ENCODE measurements around the gene PAFAH1B2. TPM values are rescaled to one million over a fixed set of nuclear protein-coding genes. Genes with fewer than 3 reads are reported as not detected.

The PAFAH1B2 gene
- total and polyA plus RNA-seq, 2 donors (not counting 3 experiments of a cell fraction or from before 2014, with no cell fraction given): 34.2 to 128 TPM

DNA sequence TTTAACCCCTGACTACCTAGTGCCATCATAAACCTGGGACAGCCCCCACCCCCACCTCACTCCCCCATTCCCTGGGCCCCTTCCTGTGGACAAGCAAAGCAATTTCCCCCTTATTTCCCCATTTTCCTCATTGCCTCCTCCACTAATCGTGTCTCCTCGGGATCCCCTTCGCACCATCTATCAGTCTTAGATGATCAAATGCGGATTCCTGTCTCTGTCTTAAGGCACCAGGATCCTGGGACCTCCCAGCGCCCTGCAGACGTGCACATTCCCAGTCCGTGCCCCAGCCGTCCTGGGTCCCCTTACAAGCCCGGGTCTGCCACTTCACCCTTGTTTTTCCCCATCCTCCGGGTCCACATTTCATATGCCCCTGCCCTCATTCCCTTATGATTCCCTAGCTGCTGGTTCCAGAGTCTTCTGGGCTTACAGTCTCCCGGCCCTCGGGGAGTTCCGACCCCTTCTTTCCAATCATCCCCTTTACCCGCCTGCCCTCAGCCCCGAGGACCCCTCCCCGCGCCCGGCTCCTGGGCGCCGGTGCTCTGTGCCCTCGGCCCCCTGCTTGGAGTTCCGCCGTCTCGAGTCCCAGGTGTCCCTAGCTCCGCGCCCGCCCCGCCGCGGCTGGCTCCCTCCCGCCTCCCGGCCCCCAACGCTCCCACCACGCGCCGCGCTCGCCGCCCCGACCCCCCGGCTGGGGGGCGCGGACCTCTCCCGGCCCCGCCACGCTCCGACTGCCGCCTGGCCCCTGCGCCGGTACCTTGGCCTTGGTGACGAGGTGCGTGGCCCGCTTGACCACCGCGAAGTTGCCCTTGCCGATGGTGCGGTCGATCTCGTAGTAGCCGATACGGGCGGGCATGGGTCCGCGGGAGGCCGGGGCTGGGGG lies 46.5 kb upstream of the PAFAH1B2 start:
- H3K9me1 ChIP-seq (replicated peaks; ENCODE audit: control insufficient read depth, extremely low read depth, insufficient read depth, low read length): no peaks in the 10 kb centered on the region
- H3K9ac ChIP-seq (replicated peaks; ENCODE audit: extremely low read depth, insufficient read depth, low read length): peak overlapping the region; percentile 93
- dilution Hi-C loops (cut with MboI; ENCODE audit: extremely low pct_ligation_motif_present, low sequenced_read_pairs) (no loop called here), intact Hi-C loops (cut with micrococcal nuclease) (loop anchor here (1.0 to 5.0 kb wide), 5 partner anchors 25 to 306 kb away; partner anchors contain the start of gene APOA5)
- peaks cover 17% of the 10 kb centered on the region for H3K4me1 ChIP-seq (ENCODE audit: control insufficient read depth, extremely low read depth, insufficient read depth, low read length)
- H3K4me3 ChIP-seq (replicated peaks in 1 of 3; ENCODE audit: insufficient read depth in 1 of 3, low read depth in 1 of 3, low read length in 3 of 3): peak overlapping the region; percentile 67 to 82 (median 74)
- H3K4me2 ChIP-seq (ENCODE audit: insufficient read depth, low read length): peak overlapping the region; percentile 72
- H3K27ac ChIP-seq (ENCODE audit: insufficient read depth, low read depth, low read length): peak overlapping the region; percentile 58
- no peaks in the 10 kb centered on the region for H3K9me3 ChIP-seq (replicated peaks; ENCODE audit: control insufficient read depth, insufficient read depth, low read length)
- H3K36me3 ChIP-seq (ENCODE audit: control insufficient read depth in 2 of 2, extremely low read depth in 1 of 2, insufficient read depth in 2 of 2, low read length in 2 of 2): no peaks in the 10 kb centered on the region
- BruUV-seq (replicated peaks): no TSS peak
- H3K27me3 ChIP-seq (ENCODE audit: control insufficient read depth in 2 of 2, insufficient read depth in 2 of 2, low read length in 2 of 2): no peaks in the 10 kb centered on the region
- DNase-seq (ENCODE audit: low read depth, low spot score): peak; percentile 42
- peaks cover 16% of the 10 kb centered on the region for H3K79me2 ChIP-seq (ENCODE audit: control insufficient read depth, insufficient read depth, low read length)
- peak overlapping the region; percentile 66 for H2AFZ ChIP-seq (ENCODE audit: low read depth, low read length)
- CTCF ChIA-PET: interaction anchor here (0.6 to 4.8 kb wide), 14 partner anchors 8 to 307 kb away, joined by 3 to 38 read pairs (median 3); partner anchors contain the start of genes APOA5 and PAFAH1B2
- FAIRE-seq: no peak
- POLR2A ChIA-PET: interaction anchor here (0.6 to 0.9 kb wide), 5 partner anchors 38 to 310 kb away, joined by 3 to 6 read pairs (median 3); partner anchors contain the start of gene ZPR1
- H4K20me1 ChIP-seq (replicated peaks; ENCODE audit: control insufficient read depth, extremely low read depth, insufficient read depth, low read length): no peaks in the 10 kb centered on the region
- no peak for TF ChIP-seq POLR2A (IDR thresholded peaks at IDR 0.05; ENCODE audit: low read depth, low read length)
- no peak for TF ChIP-seq MYC (IDR thresholded peaks at IDR 0.05; ENCODE audit: low read depth, low read length)
- TF ChIP-seq, protein P1, sequence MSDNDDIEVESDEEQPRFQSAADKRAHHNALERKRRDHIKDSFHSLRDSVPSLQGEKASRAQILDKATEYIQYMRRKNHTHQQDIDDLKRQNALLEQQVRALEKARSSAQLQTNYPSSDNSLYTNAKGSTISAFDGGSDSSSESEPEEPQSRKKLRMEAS (IDR thresholded peaks at IDR 0.05; ENCODE audit: insufficient read depth, insufficient read length): no peak
- TF ChIP-seq, protein P2, sequence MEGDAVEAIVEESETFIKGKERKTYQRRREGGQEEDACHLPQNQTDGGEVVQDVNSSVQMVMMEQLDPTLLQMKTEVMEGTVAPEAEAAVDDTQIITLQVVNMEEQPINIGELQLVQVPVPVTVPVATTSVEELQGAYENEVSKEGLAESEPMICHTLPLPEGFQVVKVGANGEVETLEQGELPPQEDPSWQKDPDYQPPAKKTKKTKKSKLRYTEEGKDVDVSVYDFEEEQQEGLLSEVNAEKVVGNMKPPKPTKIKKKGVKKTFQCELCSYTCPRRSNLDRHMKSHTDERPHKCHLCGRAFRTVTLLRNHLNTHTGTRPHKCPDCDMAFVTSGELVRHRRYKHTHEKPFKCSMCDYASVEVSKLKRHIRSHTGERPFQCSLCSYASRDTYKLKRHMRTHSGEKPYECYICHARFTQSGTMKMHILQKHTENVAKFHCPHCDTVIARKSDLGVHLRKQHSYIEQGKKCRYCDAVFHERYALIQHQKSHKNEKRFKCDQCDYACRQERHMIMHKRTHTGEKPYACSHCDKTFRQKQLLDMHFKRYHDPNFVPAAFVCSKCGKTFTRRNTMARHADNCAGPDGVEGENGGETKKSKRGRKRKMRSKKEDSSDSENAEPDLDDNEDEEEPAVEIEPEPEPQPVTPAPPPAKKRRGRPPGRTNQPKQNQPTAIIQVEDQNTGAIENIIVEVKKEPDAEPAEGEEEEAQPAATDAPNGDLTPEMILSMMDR (IDR thresholded peaks at IDR 0.05; ENCODE audit: extremely low read depth in 1 of 2, insufficient read depth in 1 of 2, low read depth in 1 of 2, low read length in 2 of 2): no peak
- no peak for TF ChIP-seq GATA2 (IDR thresholded peaks at IDR 0.05; ENCODE audit: insufficient read depth, insufficient read length, low read depth, low read length)
- TF ChIP-seq EZH2 (IDR thresholded peaks at IDR 0.05; ENCODE audit: borderline replicate concordance, low read depth, low read length, severe bottlenecking): no peak
- TF ChIP-seq FOS (IDR thresholded peaks at IDR 0.05; ENCODE audit: borderline replicate concordance, insufficient read depth, low read length): no peak
- TF ChIP-seq JUN (IDR thresholded peaks at IDR 0.05; ENCODE audit: borderline replicate concordance, insufficient read depth, insufficient read length, low read depth): no peak
- TF ChIP-seq POLR2AphosphoS5 (IDR thresholded peaks at IDR 0.05; ENCODE audit: insufficient read depth, low read depth, low read length): no peak

All from endothelial cell of umbilical vein (primary cell).